Endodermal cell (in vitro differentiated cells): ENCODE results near the gene HIC1. TPM values are rescaled to one million over a fixed set of nuclear protein-coding genes. Genes with fewer than 3 reads are reported as not detected.

Source experiments
- DNase-seq: peaks from one replicate; pipeline ENCODE4 v3.0.0-alpha.2; 2017
- H3K27ac ChIP-seq: 2 replicates; pipeline ENCODE4 v1.5.1; 2013; ENCODE audit warnings: mild to moderate bottlenecking, low read depth, low read length, moderate library complexity
- H3K27me3 ChIP-seq: 2 replicates; pipeline ENCODE4 v1.6.1; 2013; ENCODE audit warnings: mild to moderate bottlenecking, low read length, moderate library complexity; ENCODE audit not compliant: insufficient read depth, control insufficient read depth, poor library complexity, severe bottlenecking
- H3K36me3 ChIP-seq: 2 replicates; pipeline ENCODE4 v1.7.0; 2013; ENCODE audit warnings: mild to moderate bottlenecking, low read length, moderate library complexity; ENCODE audit not compliant: control insufficient read depth, insufficient read depth
- H3K4me1 ChIP-seq: one replicate; pipeline ENCODE4 v1.7.0; 2013; ENCODE audit warnings: low read length; ENCODE audit not compliant: control insufficient read depth, insufficient read depth
- H3K4me3 ChIP-seq: 2 replicates; pipeline ENCODE4 v1.5.1; 2013; ENCODE audit warnings: mild to moderate bottlenecking, low read length, moderate library complexity
- H3K9ac ChIP-seq: 2 replicates; pipeline ENCODE4 v1.6.1; 2013; ENCODE audit warnings: mild to moderate bottlenecking, low read length, moderate library complexity; ENCODE audit not compliant: poor library complexity, severe bottlenecking; ENCODE audit errors: extremely low read depth
- H3K9me3 ChIP-seq: 2 replicates; pipeline ENCODE4 v1.6.1; 2013; ENCODE audit warnings: mild to moderate bottlenecking, low read length, moderate library complexity; ENCODE audit not compliant: control insufficient read depth
- H3K27ac Mint-ChIP-seq: 2 replicates; pipeline ENCODE4 v1.8.0; 2020; ENCODE audit warnings: mixed read lengths
- H3K27me3 Mint-ChIP-seq: 2 replicates; pipeline ENCODE4 v1.8.0; 2021; ENCODE audit warnings: mild to moderate bottlenecking, mixed read lengths; ENCODE audit not compliant: insufficient read depth
- H3K36me3 Mint-ChIP-seq: 2 replicates; pipeline ENCODE4 v1.8.0; 2020; ENCODE audit warnings: low read depth, mixed read lengths
- H3K4me1 Mint-ChIP-seq: 2 replicates; pipeline ENCODE4 v1.8.0; 2020; ENCODE audit warnings: mixed read lengths
- H3K4me3 Mint-ChIP-seq: 2 replicates; pipeline ENCODE4 v1.8.0; 2020; ENCODE audit warnings: mild to moderate bottlenecking, moderate library complexity, mixed read lengths
- H3K9me3 Mint-ChIP-seq: 2 replicates; pipeline ENCODE4 v1.8.0; 2020; ENCODE audit warnings: mild to moderate bottlenecking, mixed read lengths
- WGBS, 2 experiments: methylation state at CpG; one replicate each; pipeline versions ENCODE4 v1.1.5 to v1.1.7; 2013; ENCODE audit warnings: missing lambda C conversion rate in 2 of 2, mixed read lengths in 1 of 2; ENCODE audit not compliant: insufficient coverage in 1 of 2, insufficient read length in 1 of 2; 5-methylcytosine and 5-hydroxymethylcytosine counted together
- total RNA-seq, 2 donors: library from RNA; stranded (reverse); fragmentation: NEBNext Ultra II Directional in 1 of 2; extraction: Animal tissue kit (Norgen Biotek cat#: 25700) in 1 of 2; gene quantifications; 2 replicates in 1 of 2; 3 replicates in 1 of 2; pipeline ENCODE4 v1.2.1, GENCODE V29; 2021
- TF ChIP-seq, protein P1 (sequence below): fragments of 200-600 bp; sonication (generic); conservative IDR thresholded peaks from 2 replicates; pipeline ENCODE4 v1.5.0; 2021; ENCODE audit warnings: antibody characterized with exemption, mild to moderate bottlenecking

The HIC1 gene
- total RNA-seq, 2 donors from 2014 or later = 0.13 to 0.57 TPM

GRCh38 chr17:2107050-2107449 lies 52.1 kb downstream of the HIC1 start:
- Histone ChIP-seq H3K36me3 (peaks cover 38% of the 10 kb centered on the region), H3K4me1 (no peaks in the 10 kb centered on the region), H3K9me3 (no peaks in the 10 kb centered on the region), H3K4me3 (no peak overlapping the region), H3K27ac (no peak overlapping the region), H3K27me3 (no peaks in the 10 kb centered on the region), H3K9ac (no peak overlapping the region)
- Mint-ChIP-seq H3K36me3 (peaks cover 15% of the 10 kb centered on the region), H3K27me3 (no peaks in the 10 kb centered on the region), H3K9me3 (no peaks in the 10 kb centered on the region), H3K27ac (no peak overlapping the region), H3K4me3 (no peak overlapping the region), H3K4me1 (peaks cover 7% of the 10 kb centered on the region)
- WGBS, 2 experiments = 88 to 94% methylated on average over 2 of the region's 2 CpGs
- no peak for DNase-seq
- TF ChIP-seq, protein P1, sequence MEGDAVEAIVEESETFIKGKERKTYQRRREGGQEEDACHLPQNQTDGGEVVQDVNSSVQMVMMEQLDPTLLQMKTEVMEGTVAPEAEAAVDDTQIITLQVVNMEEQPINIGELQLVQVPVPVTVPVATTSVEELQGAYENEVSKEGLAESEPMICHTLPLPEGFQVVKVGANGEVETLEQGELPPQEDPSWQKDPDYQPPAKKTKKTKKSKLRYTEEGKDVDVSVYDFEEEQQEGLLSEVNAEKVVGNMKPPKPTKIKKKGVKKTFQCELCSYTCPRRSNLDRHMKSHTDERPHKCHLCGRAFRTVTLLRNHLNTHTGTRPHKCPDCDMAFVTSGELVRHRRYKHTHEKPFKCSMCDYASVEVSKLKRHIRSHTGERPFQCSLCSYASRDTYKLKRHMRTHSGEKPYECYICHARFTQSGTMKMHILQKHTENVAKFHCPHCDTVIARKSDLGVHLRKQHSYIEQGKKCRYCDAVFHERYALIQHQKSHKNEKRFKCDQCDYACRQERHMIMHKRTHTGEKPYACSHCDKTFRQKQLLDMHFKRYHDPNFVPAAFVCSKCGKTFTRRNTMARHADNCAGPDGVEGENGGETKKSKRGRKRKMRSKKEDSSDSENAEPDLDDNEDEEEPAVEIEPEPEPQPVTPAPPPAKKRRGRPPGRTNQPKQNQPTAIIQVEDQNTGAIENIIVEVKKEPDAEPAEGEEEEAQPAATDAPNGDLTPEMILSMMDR = no peak

- H3K9ac ChIP-seq = no peak overlapping the region
- Mint-ChIP-seq H3K9me3 (no peaks in the 10 kb centered on the region), H3K27me3 (no peaks in the 10 kb centered on the region), H3K4me3 (no peak overlapping the region), H3K27ac (no peak overlapping the region), H3K36me3 (peaks cover 15% of the 10 kb centered on the region), H3K4me1 (peaks cover 7% of the 10 kb centered on the region)
- H3K9me3 ChIP-seq = no peaks in the 10 kb centered on the region
- H3K4me3 ChIP-seq = no peak overlapping the region
- WGBS, 2 experiments = 98% methylated on average over 3 of the region's 3 CpGs; no CpG with 5 or more reads in 1 of the 2 experiments
- no peaks in the 10 kb centered on the region for H3K4me1 ChIP-seq
- DNase-seq = no peak
- TF ChIP-seq, protein P1 = no peak
- no peaks in the 10 kb centered on the region for H3K27me3 ChIP-seq
- H3K36me3 ChIP-seq = peaks cover 38% of the 10 kb centered on the region
- H3K27ac ChIP-seq = no peak overlapping the region
These were observed 52.6 kb downstream of the HIC1 start for GRCh38 chr17:2107506-2107905.

DNA sequence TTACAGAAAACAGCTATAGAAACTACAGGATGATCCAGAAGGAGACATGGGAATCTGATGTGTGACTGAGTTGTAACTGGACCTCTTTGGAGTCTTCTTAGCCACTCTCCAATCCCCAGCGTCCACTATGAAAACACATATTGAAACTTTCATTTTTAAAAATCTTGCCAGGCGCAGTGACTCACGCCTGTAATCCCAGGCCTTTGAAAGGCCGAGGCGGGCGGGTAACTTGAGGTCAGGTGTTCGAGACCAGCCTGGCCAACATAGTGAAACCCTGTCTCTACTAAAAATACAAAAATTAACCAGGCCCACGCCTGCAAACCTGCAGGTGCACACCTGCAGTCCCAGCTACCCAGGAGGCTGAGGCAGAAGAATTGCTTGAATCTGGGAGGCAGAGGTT lies 53.3 kb downstream of the HIC1 start:
- 93 to 95% methylated on average over 8 of the region's 8 CpGs for WGBS, 2 experiments
- no peak overlapping the region for H3K27ac ChIP-seq
- no peak overlapping the region for H3K4me3 ChIP-seq
- H3K27ac Mint-ChIP-seq = no peak overlapping the region
- H3K27me3 ChIP-seq = no peaks in the 10 kb centered on the region
- no peak for DNase-seq
- peaks cover 31% of the 10 kb centered on the region for H3K36me3 ChIP-seq
- H3K4me1 ChIP-seq = no peaks in the 10 kb centered on the region
- H3K9ac ChIP-seq = no peak overlapping the region
- no peaks in the 10 kb centered on the region for H3K9me3 Mint-ChIP-seq
- peaks cover 7% of the 10 kb centered on the region for H3K4me1 Mint-ChIP-seq
- TF ChIP-seq, protein P1 = no peak
- H3K36me3 Mint-ChIP-seq = peaks cover 9% of the 10 kb centered on the region
- H3K4me3 Mint-ChIP-seq = no peak overlapping the region
- H3K9me3 ChIP-seq = no peaks in the 10 kb centered on the region
- no peaks in the 10 kb centered on the region for H3K27me3 Mint-ChIP-seq
